K562 (cell line): ENCODE measurements around the gene APOM. TPM values are rescaled to one million over a fixed set of nuclear protein-coding genes. Genes with fewer than 3 reads are reported as not detected.

Source experiments
- EHMT2 ChIP-seq: fragments of 450-650 bp; IDR thresholded peaks from 2 replicates; pipeline ENCODE4 v1.6.1; 2018; ENCODE audit warnings: antibody characterized with exemption
- JUN ChIP-seq, 2 experiments: sonication (generic) in 1 of 2; formaldehyde crosslinking in 1 of 2; IDR thresholded peaks; 2 replicates each; pipeline versions ENCODE4 v1.6.1 to v1.8.0; 2012 to 2022; ENCODE audit warnings: borderline replicate concordance in 2 of 2, mild to moderate bottlenecking in 2 of 2, improper control_type of control experiment in 1 of 2, low read depth in 1 of 2, low read length in 1 of 2, missing genetic modification reagents in 1 of 2
- MTF1 ChIP-seq: fragments of 250-450 bp; sonication (Bioruptor Pico); IDR thresholded peaks from 2 replicates; pipeline ENCODE4 v1.9.0; 2021; ENCODE audit warnings: moderate library complexity, mild to moderate bottlenecking, inconsistent platforms, borderline replicate concordance
- MXI1 ChIP-seq: IDR thresholded peaks from 2 replicates; pipeline ENCODE4 v1.6.1; 2011; ENCODE audit warnings: low read depth, mild to moderate bottlenecking, improper control_type of control experiment, low read length
- MYBL2 ChIP-seq, 2 experiments: fragments of 450-650 bp in 1 of 2; sonication (generic) in 1 of 2; formaldehyde crosslinking in 1 of 2; IDR thresholded peaks; 2 replicates each; pipeline versions ENCODE4 v1.6.1 to v1.8.1; 2017 to 2022; ENCODE audit warnings: borderline replicate concordance in 1 of 2, inconsistent platforms in 1 of 2, low read depth in 1 of 2, mild to moderate bottlenecking in 1 of 2, missing genetic modification reagents in 1 of 2, moderate library complexity in 1 of 2
- POLR2AphosphoS5 ChIP-seq: IDR thresholded peaks from 2 replicates; pipeline ENCODE4 v1.6.1; 2011; ENCODE audit warnings: mild to moderate bottlenecking, low read depth, low read length, moderate library complexity; ENCODE audit not compliant: control insufficient read depth, insufficient read depth
- TEAD1 ChIP-seq, 2 experiments: fragments of 450-650 bp in 1 of 2; sonication (generic) in 1 of 2; formaldehyde crosslinking; IDR thresholded peaks; 2 replicates each; pipeline versions ENCODE4 v1.4.0 to v1.8.0; 2020 to 2022; ENCODE audit warnings: mild to moderate bottlenecking in 2 of 2, missing genetic modification reagents in 1 of 2
- ZNF347 ChIP-seq: fragments of 450-650 bp; formaldehyde crosslinking; IDR thresholded peaks from 2 replicates; pipeline ENCODE4 v1.4.0; 2020; ENCODE audit warnings: low read depth, mild to moderate bottlenecking, moderate library complexity
- polyA plus RNA-seq, 8 experiments: library from polyadenylated mRNA; depleted of rRNA in 4 of 8; stranded (reverse) in 5 of 8; unstranded in 3 of 8; fragments of >200 nt; fragmentation: Nextera tagmentation in 2 of 8; fragmentation: Illumina TruSeq in 1 of 8; extraction: Ambion mirVana in 2 of 8; extraction: Trizol in 1 of 8; gene quantifications; 2 replicates each; pipeline versions ENCODE4 v1.2.1 to v1.2.3, GENCODE V29; 2011 to 2014; ENCODE audit warnings: inconsistent platforms in 1 of 8, missing spikeins in 1 of 8
- total RNA-seq, 7 experiments: library from RNA; depleted of rRNA in 6 of 7; stranded (reverse); fragments of >200 nt in 6 of 7; fragmentation: Illumina TruSeq in 2 of 7; extraction: Trizol in 2 of 7; gene quantifications; 2 replicates each; pipeline versions ENCODE4 v1.2.1 to v1.2.3, GENCODE V29; 2011 to 2021; ENCODE audit warnings: low replicate concordance in 1 of 7
- TF ChIP-seq, protein P1 (sequence below): fragments of 450-650 bp; IDR thresholded peaks from one replicate; pipeline ENCODE4 v1.6.1; 2018; ENCODE audit warnings: mild to moderate bottlenecking, moderate library complexity; ENCODE audit not compliant: partially characterized antibody
- TF ChIP-seq, protein P2 (sequence below): sonication (generic); formaldehyde crosslinking; IDR thresholded peaks from 2 replicates; pipeline ENCODE4 v1.8.0; 2023; ENCODE audit warnings: missing genetic modification reagents, mild to moderate bottlenecking, borderline replicate concordance
- TF ChIP-seq, protein P3 (sequence below): sonication (generic); formaldehyde crosslinking; IDR thresholded peaks from 2 replicates; pipeline ENCODE4 v1.8.0; 2022; ENCODE audit warnings: mild to moderate bottlenecking, low read depth, missing genetic modification reagents
- TF ChIP-seq, protein P4 (sequence below): fragments of 250-450 bp; sonication (Bioruptor Pico); IDR thresholded peaks from 2 replicates; pipeline ENCODE4 v1.4.0; 2020; ENCODE audit warnings: mild to moderate bottlenecking, moderate library complexity

The APOM gene
- total and polyA plus RNA-seq, 9 of the 15 experiments (the other 6 are each of a cell fraction or from before 2014, with no cell fraction given): 5.7 to 24.3 (median 10.4) TPM

DNA sequence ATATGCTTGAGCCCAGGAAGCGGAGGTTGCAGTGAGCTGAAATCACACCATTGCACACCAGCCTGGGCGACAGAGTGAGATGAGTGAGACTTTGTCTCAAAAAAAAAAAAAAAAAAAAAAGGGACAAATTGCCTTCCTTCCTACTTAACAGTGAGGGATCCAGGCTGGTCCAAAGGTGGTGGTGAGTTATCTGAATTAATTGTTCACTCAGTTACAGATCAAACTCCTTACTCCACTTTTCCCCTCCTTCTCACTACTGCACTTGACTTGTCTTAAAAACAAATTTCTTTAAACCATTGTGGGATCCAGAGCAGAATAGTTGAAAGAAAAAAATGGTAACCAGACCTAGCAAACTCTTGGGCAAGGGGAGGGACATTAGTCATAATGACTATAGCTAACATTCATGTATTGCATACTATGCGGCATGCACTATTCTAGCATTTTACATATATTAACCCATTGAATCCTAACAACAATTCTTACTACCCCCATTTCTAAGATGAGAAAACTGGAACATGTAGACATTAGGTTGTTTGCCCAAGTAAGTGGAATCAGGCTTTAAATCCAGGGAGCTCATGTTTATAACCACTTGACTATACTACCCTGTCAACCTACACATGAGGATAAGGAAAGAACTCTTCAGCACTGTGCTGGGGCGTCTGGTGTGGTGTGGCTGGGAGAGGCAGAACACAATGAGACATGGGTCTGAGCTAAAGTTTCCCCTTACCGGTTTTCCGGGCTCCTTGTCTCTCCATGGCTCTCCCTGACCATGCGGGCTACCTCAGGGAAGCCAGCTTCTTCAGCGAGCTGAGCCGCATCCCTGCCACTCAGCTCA lies 7.6 kb downstream of the APOM start (continued):
- TF ChIP-seq, protein P1, sequence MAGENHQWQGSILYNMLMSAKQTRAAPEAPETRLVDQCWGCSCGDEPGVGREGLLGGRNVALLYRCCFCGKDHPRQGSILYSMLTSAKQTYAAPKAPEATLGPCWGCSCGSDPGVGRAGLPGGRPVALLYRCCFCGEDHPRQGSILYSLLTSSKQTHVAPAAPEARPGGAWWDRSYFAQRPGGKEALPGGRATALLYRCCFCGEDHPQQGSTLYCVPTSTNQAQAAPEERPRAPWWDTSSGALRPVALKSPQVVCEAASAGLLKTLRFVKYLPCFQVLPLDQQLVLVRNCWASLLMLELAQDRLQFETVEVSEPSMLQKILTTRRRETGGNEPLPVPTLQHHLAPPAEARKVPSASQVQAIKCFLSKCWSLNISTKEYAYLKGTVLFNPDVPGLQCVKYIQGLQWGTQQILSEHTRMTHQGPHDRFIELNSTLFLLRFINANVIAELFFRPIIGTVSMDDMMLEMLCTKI: no peak
- TF ChIP-seq TEAD1 (CRISPR knock-in tag; IDR thresholded peaks at IDR 0.05) (no peak), MXI1 (0 out of 2 replicates have a peak, but pooled peaks have one; percentile 40), ZNF347 (CRISPR knock-in tag) (peak; percentile 78; the same call in 1 of the 2 replicates), MTF1 (CRISPR knock-in tag) (no peak), POLR2AphosphoS5 (no peak), MYBL2 (IDR thresholded peaks at IDR 0.05; ENCODE audit: low read depth) (no peak), MYBL2 (CRISPR knock-in tag; IDR thresholded peaks at IDR 0.05; ENCODE audit: borderline replicate concordance) (no peak), EHMT2 (no peak), JUN (IDR thresholded peaks at IDR 0.05; ENCODE audit: borderline replicate concordance, low read depth, low read length) (no peak), JUN (CRISPR knock-in tag; IDR thresholded peaks at IDR 0.05; ENCODE audit: borderline replicate concordance) (no peak)
- TF ChIP-seq, protein P2, sequence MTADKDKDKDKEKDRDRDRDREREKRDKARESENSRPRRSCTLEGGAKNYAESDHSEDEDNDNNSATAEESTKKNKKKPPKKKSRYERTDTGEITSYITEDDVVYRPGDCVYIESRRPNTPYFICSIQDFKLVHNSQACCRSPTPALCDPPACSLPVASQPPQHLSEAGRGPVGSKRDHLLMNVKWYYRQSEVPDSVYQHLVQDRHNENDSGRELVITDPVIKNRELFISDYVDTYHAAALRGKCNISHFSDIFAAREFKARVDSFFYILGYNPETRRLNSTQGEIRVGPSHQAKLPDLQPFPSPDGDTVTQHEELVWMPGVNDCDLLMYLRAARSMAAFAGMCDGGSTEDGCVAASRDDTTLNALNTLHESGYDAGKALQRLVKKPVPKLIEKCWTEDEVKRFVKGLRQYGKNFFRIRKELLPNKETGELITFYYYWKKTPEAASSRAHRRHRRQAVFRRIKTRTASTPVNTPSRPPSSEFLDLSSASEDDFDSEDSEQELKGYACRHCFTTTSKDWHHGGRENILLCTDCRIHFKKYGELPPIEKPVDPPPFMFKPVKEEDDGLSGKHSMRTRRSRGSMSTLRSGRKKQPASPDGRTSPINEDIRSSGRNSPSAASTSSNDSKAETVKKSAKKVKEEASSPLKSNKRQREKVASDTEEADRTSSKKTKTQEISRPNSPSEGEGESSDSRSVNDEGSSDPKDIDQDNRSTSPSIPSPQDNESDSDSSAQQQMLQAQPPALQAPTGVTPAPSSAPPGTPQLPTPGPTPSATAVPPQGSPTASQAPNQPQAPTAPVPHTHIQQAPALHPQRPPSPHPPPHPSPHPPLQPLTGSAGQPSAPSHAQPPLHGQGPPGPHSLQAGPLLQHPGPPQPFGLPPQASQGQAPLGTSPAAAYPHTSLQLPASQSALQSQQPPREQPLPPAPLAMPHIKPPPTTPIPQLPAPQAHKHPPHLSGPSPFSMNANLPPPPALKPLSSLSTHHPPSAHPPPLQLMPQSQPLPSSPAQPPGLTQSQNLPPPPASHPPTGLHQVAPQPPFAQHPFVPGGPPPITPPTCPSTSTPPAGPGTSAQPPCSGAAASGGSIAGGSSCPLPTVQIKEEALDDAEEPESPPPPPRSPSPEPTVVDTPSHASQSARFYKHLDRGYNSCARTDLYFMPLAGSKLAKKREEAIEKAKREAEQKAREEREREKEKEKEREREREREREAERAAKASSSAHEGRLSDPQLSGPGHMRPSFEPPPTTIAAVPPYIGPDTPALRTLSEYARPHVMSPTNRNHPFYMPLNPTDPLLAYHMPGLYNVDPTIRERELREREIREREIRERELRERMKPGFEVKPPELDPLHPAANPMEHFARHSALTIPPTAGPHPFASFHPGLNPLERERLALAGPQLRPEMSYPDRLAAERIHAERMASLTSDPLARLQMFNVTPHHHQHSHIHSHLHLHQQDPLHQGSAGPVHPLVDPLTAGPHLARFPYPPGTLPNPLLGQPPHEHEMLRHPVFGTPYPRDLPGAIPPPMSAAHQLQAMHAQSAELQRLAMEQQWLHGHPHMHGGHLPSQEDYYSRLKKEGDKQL (CRISPR knock-in tag): peak; percentile 85; the same call in 1 of the 2 replicates
- TF ChIP-seq, protein P3, sequence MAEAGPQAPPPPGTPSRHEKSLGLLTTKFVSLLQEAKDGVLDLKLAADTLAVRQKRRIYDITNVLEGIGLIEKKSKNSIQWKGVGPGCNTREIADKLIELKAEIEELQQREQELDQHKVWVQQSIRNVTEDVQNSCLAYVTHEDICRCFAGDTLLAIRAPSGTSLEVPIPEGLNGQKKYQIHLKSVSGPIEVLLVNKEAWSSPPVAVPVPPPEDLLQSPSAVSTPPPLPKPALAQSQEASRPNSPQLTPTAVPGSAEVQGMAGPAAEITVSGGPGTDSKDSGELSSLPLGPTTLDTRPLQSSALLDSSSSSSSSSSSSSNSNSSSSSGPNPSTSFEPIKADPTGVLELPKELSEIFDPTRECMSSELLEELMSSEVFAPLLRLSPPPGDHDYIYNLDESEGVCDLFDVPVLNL (CRISPR knock-in tag): no peak
- TF ChIP-seq, protein P4, sequence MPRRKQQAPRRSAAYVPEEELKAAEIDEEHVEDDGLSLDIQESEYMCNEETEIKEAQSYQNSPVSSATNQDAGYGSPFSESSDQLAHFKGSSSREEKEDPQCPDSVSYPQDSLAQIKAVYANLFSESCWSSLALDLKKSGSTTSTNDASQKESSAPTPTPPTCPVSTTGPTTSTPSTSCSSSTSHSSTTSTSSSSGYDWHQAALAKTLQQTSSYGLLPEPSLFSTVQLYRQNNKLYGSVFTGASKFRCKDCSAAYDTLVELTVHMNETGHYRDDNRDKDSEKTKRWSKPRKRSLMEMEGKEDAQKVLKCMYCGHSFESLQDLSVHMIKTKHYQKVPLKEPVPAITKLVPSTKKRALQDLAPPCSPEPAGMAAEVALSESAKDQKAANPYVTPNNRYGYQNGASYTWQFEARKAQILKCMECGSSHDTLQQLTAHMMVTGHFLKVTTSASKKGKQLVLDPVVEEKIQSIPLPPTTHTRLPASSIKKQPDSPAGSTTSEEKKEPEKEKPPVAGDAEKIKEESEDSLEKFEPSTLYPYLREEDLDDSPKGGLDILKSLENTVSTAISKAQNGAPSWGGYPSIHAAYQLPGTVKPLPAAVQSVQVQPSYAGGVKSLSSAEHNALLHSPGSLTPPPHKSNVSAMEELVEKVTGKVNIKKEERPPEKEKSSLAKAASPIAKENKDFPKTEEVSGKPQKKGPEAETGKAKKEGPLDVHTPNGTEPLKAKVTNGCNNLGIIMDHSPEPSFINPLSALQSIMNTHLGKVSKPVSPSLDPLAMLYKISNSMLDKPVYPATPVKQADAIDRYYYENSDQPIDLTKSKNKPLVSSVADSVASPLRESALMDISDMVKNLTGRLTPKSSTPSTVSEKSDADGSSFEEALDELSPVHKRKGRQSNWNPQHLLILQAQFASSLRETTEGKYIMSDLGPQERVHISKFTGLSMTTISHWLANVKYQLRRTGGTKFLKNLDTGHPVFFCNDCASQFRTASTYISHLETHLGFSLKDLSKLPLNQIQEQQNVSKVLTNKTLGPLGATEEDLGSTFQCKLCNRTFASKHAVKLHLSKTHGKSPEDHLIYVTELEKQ: no peak
